Ovary (tissue), 9 donors: ENCODE results near the gene KCNJ3. TPM values are rescaled to one million over a fixed set of nuclear protein-coding genes. Genes with fewer than 3 reads are reported as not detected.

Experiments used
- DNase-seq, 5 donors: peaks; one replicate each; pipeline ENCODE4 v3.0.0-alpha.2; 2019 to 2020
- H3K27ac ChIP-seq, 2 donors: fragments of 200-600 bp; one replicate each; pipeline versions ENCODE4 v1.5.1 to v1.8.0; 2019 to 2022
- H3K27me3 ChIP-seq: fragments of 200-600 bp; one replicate; pipeline ENCODE4 v1.8.0; 2022
- H3K36me3 ChIP-seq: fragments of 200-600 bp; sonication (generic); one replicate; pipeline ENCODE4 v1.5.1; 2019
- H3K4me1 ChIP-seq: one replicate; pipeline ENCODE4 v1.8.1; 2013; ENCODE audit warnings: mild to moderate bottlenecking, moderate library complexity; ENCODE audit not compliant: insufficient read depth
- H3K4me3 ChIP-seq: fragments of 200-600 bp; sonication (generic); one replicate; pipeline ENCODE4 v1.5.1; 2017
- H3K9me3 ChIP-seq, 2 donors: fragments of 200-600 bp in 1 of 2; sonication (generic) in 1 of 2; one replicate each; pipeline versions ENCODE4 v1.5.1 to v1.8.1; 2013 to 2019; ENCODE audit warnings: mild to moderate bottlenecking in 1 of 2, moderate library complexity in 1 of 2
- EP300 ChIP-seq: sonication (generic); formaldehyde crosslinking; IDR thresholded peaks from one replicate; pipeline ENCODE4 v1.6.1; 2017; ENCODE audit warnings: antibody characterized with exemption
- POLR2A ChIP-seq: fragments of 450-650 bp; IDR thresholded peaks from one replicate; pipeline ENCODE4 v1.6.1; 2017; ENCODE audit warnings: antibody characterized with exemption, mild to moderate bottlenecking, moderate library complexity
- WGBS, 3 donors: extraction: QIAGEN DNeasy Blood & Tissue Kit in 1 of 3; methylation state at CpG; one replicate each; pipeline versions ENCODE4 v1.1.5 to v1.1.7; 2013 to 2017; 5-methylcytosine and 5-hydroxymethylcytosine counted together
- intact Hi-C, 4 donors: fragments of 100-400 bp; cut with DNase I; formaldehyde crosslinking; loops; one replicate each; pipeline versions ENCODE4 v1.11.0 to v1.15.1; 2022 to 2023
- polyA plus RNA-seq, 2 donors: library from polyadenylated mRNA; stranded (reverse); fragments of 200-250 nt in 1 of 2; fragments of 350-450 nt in 1 of 2; fragmentation: Illumina TruSeq in 1 of 2; extraction: RNeasy Lipid Tissue Mini Kit (QIAGEN cat#74804) in 1 of 2; gene quantifications; one replicate each; pipeline ENCODE4 v1.2.3, GENCODE V29; 2013 to 2014
- total RNA-seq, 7 donors: library from RNA; depleted of rRNA in 2 of 7; stranded (reverse); fragments of >200 nt in 2 of 7; fragmentation: NEBNext Ultra II Directional in 3 of 7; extraction: Animal tissue kit (Norgen Biotek cat#: 25700) in 3 of 7; gene quantifications; one replicate each; pipeline versions ENCODE4 v1.1.0 to v1.2.4, GENCODE V29; 2016 to 2023
- TF ChIP-seq, protein P1 (sequence below), 3 donors: fragments of 450-650 bp in 2 of 3; fragments of 200-600 bp in 1 of 3; IDR thresholded peaks; one replicate each; pipeline versions ENCODE4 v1.5.1 to v1.8.0; 2016 to 2022; ENCODE audit warnings: antibody characterized with exemption in 3 of 3, mild to moderate bottlenecking in 1 of 3
- donor health status: DM: no; HTN: no; CAD: no; lungs with moderate emphysema.
- donor health status: DM: no; HTN: no; CAD: no.
- donor health status: Bipolar disorder and iron deficiency.
- donor health status: DM: yes; HTN: yes; CAD: no.
- donor health status: DM: no; HTN: no; CAD: no.
- donor health status: DM: yes; HTN: yes; CAD: no.

The KCNJ3 gene
- total and polyA plus RNA-seq, 9 donors: under 0.01 to 1.4 (median 0.32) TPM; not detected in 3

DNA sequence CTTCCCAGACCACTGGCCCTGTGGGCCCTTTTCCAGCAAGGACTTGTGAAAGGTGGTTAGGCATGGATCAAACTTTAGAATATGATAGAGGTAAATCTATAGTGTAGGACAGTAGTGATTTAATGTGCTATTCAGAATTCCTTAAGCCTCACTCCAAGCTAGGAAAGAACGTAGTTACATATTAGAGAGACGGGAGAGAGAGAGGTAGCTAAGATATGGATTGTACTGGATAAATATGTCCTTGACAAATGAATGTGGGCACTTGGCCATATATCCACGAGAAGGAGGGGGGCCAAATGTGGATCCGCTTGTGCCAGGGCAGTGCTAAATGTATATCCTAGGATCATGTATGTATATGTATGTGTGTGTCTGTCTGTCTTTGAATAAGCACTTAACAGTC lies 6.5 kb downstream of the KCNJ3 start:
- WGBS, 3 donors: 63 to 73% (median 65%) methylated on average over 4 of the region's 4 CpGs
- no peaks in the 10 kb centered on the region for H3K36me3 ChIP-seq

DNA sequence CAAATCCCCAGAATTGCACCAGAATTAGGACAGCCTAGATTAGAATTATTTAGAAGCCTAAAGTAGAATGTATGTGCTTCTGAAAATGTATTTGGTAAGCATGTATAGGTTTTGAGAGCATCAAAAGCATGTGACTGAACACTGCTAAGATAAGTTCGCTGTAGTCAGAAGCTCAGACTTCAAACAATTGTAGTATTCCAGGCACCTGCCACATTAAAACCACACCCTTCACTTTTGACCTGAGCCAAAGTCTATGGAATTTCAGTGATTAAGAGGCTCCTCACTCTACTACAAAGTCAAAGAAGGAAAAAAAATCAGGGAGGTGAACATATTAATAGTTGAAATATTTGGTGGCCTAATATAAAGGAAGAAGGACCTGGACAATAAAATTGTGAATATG lies 8.2 kb downstream of the KCNJ3 start:
- Histone ChIP-seq H3K4me3 (no peak overlapping the region), H3K36me3 (no peaks in the 10 kb centered on the region), H3K4me1 (no peaks in the 10 kb centered on the region), H3K27me3 (no peaks in the 10 kb centered on the region), H3K27ac (no peak overlapping the region), H3K9me3 (no peaks in the 10 kb centered on the region)
- intact Hi-C loops: no loop called here
- WGBS, 3 donors: 65 to 98% (median 80%) methylated on average over 1 of the region's 1 CpG
- TF ChIP-seq POLR2A (no peak), EP300 (no peak)
- TF ChIP-seq, protein P1, sequence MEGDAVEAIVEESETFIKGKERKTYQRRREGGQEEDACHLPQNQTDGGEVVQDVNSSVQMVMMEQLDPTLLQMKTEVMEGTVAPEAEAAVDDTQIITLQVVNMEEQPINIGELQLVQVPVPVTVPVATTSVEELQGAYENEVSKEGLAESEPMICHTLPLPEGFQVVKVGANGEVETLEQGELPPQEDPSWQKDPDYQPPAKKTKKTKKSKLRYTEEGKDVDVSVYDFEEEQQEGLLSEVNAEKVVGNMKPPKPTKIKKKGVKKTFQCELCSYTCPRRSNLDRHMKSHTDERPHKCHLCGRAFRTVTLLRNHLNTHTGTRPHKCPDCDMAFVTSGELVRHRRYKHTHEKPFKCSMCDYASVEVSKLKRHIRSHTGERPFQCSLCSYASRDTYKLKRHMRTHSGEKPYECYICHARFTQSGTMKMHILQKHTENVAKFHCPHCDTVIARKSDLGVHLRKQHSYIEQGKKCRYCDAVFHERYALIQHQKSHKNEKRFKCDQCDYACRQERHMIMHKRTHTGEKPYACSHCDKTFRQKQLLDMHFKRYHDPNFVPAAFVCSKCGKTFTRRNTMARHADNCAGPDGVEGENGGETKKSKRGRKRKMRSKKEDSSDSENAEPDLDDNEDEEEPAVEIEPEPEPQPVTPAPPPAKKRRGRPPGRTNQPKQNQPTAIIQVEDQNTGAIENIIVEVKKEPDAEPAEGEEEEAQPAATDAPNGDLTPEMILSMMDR (IDR thresholded peaks at IDR 0.05): no peak
- DNase-seq: no peak

More for the DNA sequence above, 6.5 kb downstream of the KCNJ3 start:
- Histone ChIP-seq H3K9me3 (no peaks in the 10 kb centered on the region), H3K27me3 (no peaks in the 10 kb centered on the region), H3K4me1 (no peaks in the 10 kb centered on the region), H3K27ac (no peak overlapping the region), H3K4me3 (no peak overlapping the region)
- TF ChIP-seq EP300: no peak
- TF ChIP-seq POLR2A: no peak
- TF ChIP-seq, protein P1 (IDR thresholded peaks at IDR 0.05): no peak
- no peak for DNase-seq
- intact Hi-C loops: no loop called here

DNA sequence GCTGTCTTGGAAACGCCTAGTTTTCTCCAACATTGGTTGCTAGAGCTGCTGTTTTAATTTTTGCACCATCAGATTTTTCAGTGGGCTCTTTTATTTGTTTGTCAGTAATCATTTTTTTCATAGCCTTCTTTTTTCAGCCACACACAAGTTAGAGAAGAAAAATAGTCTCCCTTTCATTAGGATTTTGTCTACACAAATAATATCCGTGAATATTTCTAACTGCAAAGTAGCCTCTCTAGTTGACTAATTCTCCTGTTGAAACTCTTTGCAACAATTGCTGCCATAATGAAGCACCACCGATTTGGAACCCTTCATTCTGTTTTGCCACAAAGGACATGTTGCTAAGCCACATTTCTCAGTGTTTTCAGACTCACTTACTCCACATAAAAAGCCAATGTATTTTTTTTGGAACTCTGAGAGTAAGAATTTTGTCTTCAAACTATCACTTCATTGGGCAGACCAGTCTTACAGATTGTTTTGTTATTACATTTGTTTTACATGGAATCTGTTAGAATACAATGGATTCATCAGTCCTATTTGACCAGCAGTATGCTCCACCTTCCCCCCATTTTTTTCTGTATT lies 9.6 kb downstream of the KCNJ3 start:
- DNase-seq: no peak
- TF ChIP-seq POLR2A: no peak
- TF ChIP-seq, protein P1 (IDR thresholded peaks at IDR 0.05): no peak
- no peak for TF ChIP-seq EP300
- H3K9me3 ChIP-seq: no peaks in the 10 kb centered on the region
- 73 to 86% (median 80%) methylated on average over 3 of the region's 3 CpGs for WGBS, 3 donors
- H3K27me3 ChIP-seq: no peaks in the 10 kb centered on the region
- intact Hi-C loops: no loop called here
- no peaks in the 10 kb centered on the region for H3K4me1 ChIP-seq
- no peaks in the 10 kb centered on the region for H3K36me3 ChIP-seq
- no peak overlapping the region for H3K27ac ChIP-seq
- H3K4me3 ChIP-seq: no peak overlapping the region

DNA sequence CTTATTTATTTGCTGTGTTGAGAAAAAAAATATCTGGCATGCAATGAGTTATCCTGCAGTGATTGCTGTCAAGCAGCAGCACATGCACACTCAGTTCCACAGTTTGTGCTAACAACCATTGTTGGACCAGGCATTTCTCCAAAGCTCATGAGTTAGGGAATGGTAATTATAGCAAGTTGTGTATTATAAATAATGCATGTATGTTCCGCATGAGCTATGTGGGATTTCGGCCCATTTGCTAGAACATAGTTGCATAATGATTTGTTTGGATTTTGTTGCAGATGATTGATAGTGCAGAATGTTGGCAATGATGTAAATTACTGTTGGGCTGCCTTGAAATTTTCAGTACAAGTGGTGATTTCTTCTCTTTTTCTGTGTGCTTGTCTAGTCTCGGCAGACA lies 10.7 kb downstream of the KCNJ3 start:
- H3K9me3 ChIP-seq: no peaks in the 10 kb centered on the region
- intact Hi-C loops: no loop called here
- DNase-seq: no peak
- WGBS, 3 donors: 68 to 76% (median 71%) methylated on average over 3 of the region's 3 CpGs
- no peak overlapping the region for H3K27ac ChIP-seq
- no peak for TF ChIP-seq EP300
- TF ChIP-seq, protein P1 (IDR thresholded peaks at IDR 0.05): no peak
- TF ChIP-seq POLR2A: no peak
- no peak overlapping the region for H3K4me3 ChIP-seq
- no peaks in the 10 kb centered on the region for H3K36me3 ChIP-seq
- H3K4me1 ChIP-seq: no peaks in the 10 kb centered on the region
- no peaks in the 10 kb centered on the region for H3K27me3 ChIP-seq
